HepG2 (cell line): ENCODE results near the gene LUZP2. TPM values are rescaled to one million over a fixed set of nuclear protein-coding genes. Genes with fewer than 3 reads are reported as not detected.

Source experiments
- ATAC-seq: fragments of 200-7000 bp; cut with Tn5 transposase; 3 replicates; pipeline ENCODE4 v1.9.1; 2020; ENCODE audit warnings: mild to moderate bottlenecking, moderate library complexity
- BruUV-seq: library from RNA; stranded (reverse); fragments of 400-500 nt; replicated peaks from 2 replicates; lab custom pipeline; 2021; lab: Mats Ljungman, UMichigan
- CTCF ChIA-PET: fragments of 300-600 bp; formaldehyde crosslinking; extraction: SDS; loops from one replicate; lab custom pipeline; 2021; ENCODE audit warnings: low total read pairs, inconsistent platforms, low intra/inter-chr PET ratio; lab: Yijun Ruan, JAX
- POLR2A ChIA-PET: fragments of 350-600 bp; sonication (Branson Sonifier 250); formaldehyde crosslinking; loops from one replicate; lab custom pipeline; 2020; ENCODE audit warnings: antibody characterized with exemption, inconsistent platforms; lab: Yijun Ruan, JAX
- DNase-seq: peaks from one replicate; pipeline ENCODE4 v3.0.0-alpha.2; 2015; ENCODE audit warnings: low spot score
- FAIRE-seq: peaks from 3 replicates; lab custom pipeline; 2011; peaks lifted over from hg19 to GRCh38; lab: Jason Lieb, UNC
- H2AFZ ChIP-seq: one replicate; pipeline ENCODE4 v1.6.1; 2011; ENCODE audit warnings: low read length, inconsistent platforms
- H3K27ac ChIP-seq: fragments of 300-600 bp; 3 replicates; pipeline ENCODE4 v1.8.0; 2011; ENCODE audit warnings: mixed run types, mild to moderate bottlenecking, mixed read lengths, low read length, inconsistent platforms; ENCODE audit not compliant: insufficient read depth; ENCODE audit errors: extremely low read length
- H3K27me3 ChIP-seq, 2 experiments: fragments of 200-600 bp in 1 of 2; 2 replicates in 1 of 2; 3 replicates in 1 of 2; pipeline versions ENCODE4 v1.6.0 to v1.8.0; 2011; ENCODE audit warnings: low read length in 2 of 2, mild to moderate bottlenecking in 2 of 2, moderate library complexity in 2 of 2, inconsistent platforms in 1 of 2; ENCODE audit not compliant: insufficient read depth in 2 of 2, control insufficient read depth in 1 of 2
- H3K36me3 ChIP-seq, 2 experiments: fragments of 200-600 bp in 1 of 2; replicated peaks in 1 of 2; 2 replicates in 1 of 2; 3 replicates in 1 of 2; pipeline versions ENCODE4 v1.5.1 to v1.8.0; 2011; ENCODE audit warnings: low read length in 2 of 2, inconsistent platforms in 1 of 2; ENCODE audit not compliant: insufficient read depth in 2 of 2, control insufficient read depth in 1 of 2
- H3K4me1 ChIP-seq: 2 replicates; pipeline ENCODE4 v1.5.1; 2012; ENCODE audit warnings: low read length, inconsistent platforms; ENCODE audit not compliant: insufficient read depth
- H3K4me2 ChIP-seq: 2 replicates; pipeline ENCODE4 v1.6.0; 2011; ENCODE audit warnings: low read depth, low read length, inconsistent platforms
- H3K4me3 ChIP-seq, 3 experiments: fragments of 200-600 bp in 1 of 3; sonication (generic), shearing (Covaris generic) in 1 of 3; replicated peaks in 1 of 3; 2 replicates each; pipeline ENCODE4 v1.5.1; 2011 to 2016; ENCODE audit warnings: low read length in 3 of 3, inconsistent platforms in 2 of 3, low read depth in 2 of 3, mild to moderate bottlenecking in 2 of 3, control low read depth in 1 of 3, mixed read lengths in 1 of 3; ENCODE audit not compliant: insufficient read depth in 1 of 3
- H3K79me2 ChIP-seq: one replicate; pipeline ENCODE4 v1.6.1; 2011; ENCODE audit warnings: low read length, inconsistent platforms; ENCODE audit not compliant: insufficient read depth
- H3K9ac ChIP-seq: 2 replicates; pipeline ENCODE4 v1.6.0; 2011; ENCODE audit warnings: mild to moderate bottlenecking, low read depth, low read length, inconsistent platforms; ENCODE audit not compliant: insufficient read depth
- H3K9me3 ChIP-seq: 2 replicates; pipeline ENCODE4 v1.5.1; 2012; ENCODE audit warnings: mild to moderate bottlenecking, low read length
- H4K20me1 ChIP-seq: 2 replicates; pipeline ENCODE4 v1.6.0; 2011; ENCODE audit warnings: inconsistent platforms, mild to moderate bottlenecking, low read length, moderate library complexity; ENCODE audit not compliant: insufficient read depth
- ADNP ChIP-seq: sonication (generic); formaldehyde crosslinking; IDR thresholded peaks from 2 replicates; pipeline ENCODE4 v1.4.0; 2020; ENCODE audit warnings: missing genetic modification reagents
- FOXA1 ChIP-seq, 2 experiments: fragments of 450-650 bp in 1 of 2; sonication (generic) in 1 of 2; formaldehyde crosslinking in 1 of 2; IDR thresholded peaks; 2 replicates each; pipeline versions ENCODE4 v1.4.0 to v1.6.1; 2016 to 2020; ENCODE audit warnings: missing genetic modification reagents in 1 of 2
- FOXK1 ChIP-seq: sonication (generic); formaldehyde crosslinking; IDR thresholded peaks from 2 replicates; pipeline ENCODE4 v1.4.0; 2020; ENCODE audit warnings: low read depth, missing genetic modification reagents, borderline replicate concordance
- IKZF4 ChIP-seq: sonication (generic); formaldehyde crosslinking; IDR thresholded peaks from 2 replicates; pipeline ENCODE4 v1.5.1; 2020; ENCODE audit warnings: borderline replicate concordance, mild to moderate bottlenecking, low read depth, missing genetic modification reagents; ENCODE audit errors: not compliant biosample characterization
- KLF9 ChIP-seq: IDR thresholded peaks from 2 replicates; pipeline ENCODE4 v1.6.1; 2016; ENCODE audit warnings: low read depth
- SOX5 ChIP-seq: IDR thresholded peaks from 2 replicates; pipeline ENCODE4 v1.6.1; 2016; ENCODE audit warnings: borderline replicate concordance
- ZFP36 ChIP-seq: fragments of 150-350 bp; IDR thresholded peaks from 2 replicates; pipeline ENCODE4 v1.6.1; 2018; ENCODE audit warnings: borderline replicate concordance, low read length, low read depth; ENCODE audit not compliant: partially characterized antibody
- ZNF12 ChIP-seq: sonication (generic); formaldehyde crosslinking; IDR thresholded peaks from 2 replicates; pipeline ENCODE4 v1.5.0; 2020; ENCODE audit warnings: missing genetic modification reagents
- ZNF326 ChIP-seq: sonication (generic); formaldehyde crosslinking; IDR thresholded peaks from 2 replicates; pipeline ENCODE4 v1.4.0; 2020; ENCODE audit warnings: missing genetic modification reagents, borderline replicate concordance
- ZNF558 ChIP-seq: sonication (generic); formaldehyde crosslinking; IDR thresholded peaks from 2 replicates; pipeline ENCODE4 v1.9.0; 2022; ENCODE audit warnings: mild to moderate bottlenecking, missing genetic modification reagents, borderline replicate concordance
- ZNF616 ChIP-seq: sonication (generic); formaldehyde crosslinking; IDR thresholded peaks from 2 replicates; pipeline ENCODE4 v1.5.0; 2020; ENCODE audit warnings: low read depth, mild to moderate bottlenecking, missing genetic modification reagents
- WGBS: methylation state at CpG from one replicate; pipeline ENCODE4 v1.1.6; 2017; ENCODE audit warnings: low lambda C conversion rate; 5-methylcytosine and 5-hydroxymethylcytosine counted together
- in situ Hi-C: cut with HindIII; loops from 2 replicates; pipeline ENCODE4 v1.10.0; 2017; ENCODE audit warnings: low pct_unique_long_range_greater_than_20kb; ENCODE audit not compliant: extremely low pct_ligation_motif_present
- intact Hi-C: fragments of 100-400 bp; cut with micrococcal nuclease; formaldehyde crosslinking; loops from one replicate; pipeline ENCODE4 v1.10.0; 2022; ENCODE audit not compliant: unreplicated experiment
- polyA plus RNA-seq, 8 experiments: library from polyadenylated mRNA; depleted of rRNA in 3 of 8; stranded (reverse) in 7 of 8; unstranded in 1 of 8; fragments of >200 nt; fragmentation: Illumina TruSeq in 4 of 8; extraction: Trizol in 4 of 8; gene quantifications; 2 replicates each; pipeline versions ENCODE4 v1.2.1 to v1.2.3, GENCODE V29; 2011 to 2016; ENCODE audit warnings: low read depth in 4 of 8, missing spikeins in 1 of 8, mixed read lengths in 1 of 8; ENCODE audit not compliant: insufficient read depth in 1 of 8
- total RNA-seq, 5 experiments: library from RNA; depleted of rRNA; stranded (reverse); fragments of >200 nt; fragmentation: Illumina TruSeq; extraction: Trizol; gene quantifications; 2 replicates each; pipeline ENCODE4 v1.2.3, GENCODE V29; 2016; ENCODE audit warnings: low read depth in 1 of 5
- TF ChIP-seq, protein P1 (sequence below): sonication (generic); formaldehyde crosslinking; IDR thresholded peaks from 2 replicates; pipeline ENCODE4 v1.4.0; 2020; ENCODE audit warnings: mild to moderate bottlenecking, missing genetic modification reagents, borderline replicate concordance
- TF ChIP-seq, protein P2 (sequence below): IDR thresholded peaks from 2 replicates; pipeline ENCODE4 v1.6.1; 2016; ENCODE audit warnings: mild to moderate bottlenecking
- TF ChIP-seq, protein P3 (sequence below): sonication (generic); formaldehyde crosslinking; IDR thresholded peaks from 2 replicates; pipeline ENCODE4 v1.5.0; 2020; ENCODE audit warnings: missing genetic modification reagents, mild to moderate bottlenecking, borderline replicate concordance
- TF ChIP-seq, protein P4 (sequence below): sonication (generic); formaldehyde crosslinking; IDR thresholded peaks from 2 replicates; pipeline ENCODE4 v1.4.0; 2020; ENCODE audit warnings: mild to moderate bottlenecking, missing genetic modification reagents

LUZP2 gene
- total and polyA plus RNA-seq, 2 of the 13 experiments (the other 11 are each of a cell fraction or from before 2014, with no cell fraction given): not detected

DNA sequence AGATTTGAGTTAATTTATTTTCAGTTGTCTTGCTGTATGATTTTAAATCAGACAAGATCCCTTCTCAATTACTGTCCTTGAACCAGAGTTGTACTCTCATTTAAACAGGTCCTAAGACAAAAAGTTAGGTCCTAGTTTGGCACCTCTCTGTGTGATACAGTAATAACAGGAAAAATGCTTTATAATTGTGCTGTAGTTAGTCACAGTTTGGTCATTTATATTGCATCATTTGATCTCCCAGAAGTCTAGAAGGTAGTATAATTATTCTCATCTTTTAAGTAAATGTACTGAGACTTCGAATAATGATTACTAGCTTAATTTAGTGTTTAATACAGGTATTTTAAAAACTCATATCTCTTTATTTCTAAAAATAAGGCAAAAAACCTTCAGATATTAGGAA is 18.1 kb upstream of the LUZP2 start:
- Histone ChIP-seq H3K9ac (no peak overlapping the region), H3K4me2 (no peak overlapping the region), H3K4me3 (no peak overlapping the region), H3K27me3 (no peaks in the 10 kb centered on the region; a peak in 1 of 5 replicates), H3K27ac (no peak overlapping the region), H3K4me1 (no peaks in the 10 kb centered on the region), H3K9me3 (0 out of 2 replicates have a peak, but pooled peaks cover 5% of the 10 kb centered on the region), H2AFZ (no peak overlapping the region), H3K79me2 (no peaks in the 10 kb centered on the region), H3K36me3 (no peaks in the 10 kb centered on the region), H4K20me1 (no peaks in the 10 kb centered on the region)
- 0% methylated on average over 1 of the region's 1 CpG for WGBS
- no TSS peak for BruUV-seq
- FAIRE-seq: no peak
- CTCF ChIA-PET: no interaction called here
- DNase-seq: no peak
- POLR2A ChIA-PET: no interaction called here
- in situ Hi-C loops: no loop called here
- ATAC-seq: no peak
- intact Hi-C loops: no loop called here
- TF ChIP-seq IKZF4 (CRISPR knock-in tag): no peak
- no peak for TF ChIP-seq ZNF616 (CRISPR knock-in tag)
- no peak for TF ChIP-seq ZNF12 (CRISPR knock-in tag)
- no peak for TF ChIP-seq ADNP (CRISPR knock-in tag)
- TF ChIP-seq, protein P1, sequence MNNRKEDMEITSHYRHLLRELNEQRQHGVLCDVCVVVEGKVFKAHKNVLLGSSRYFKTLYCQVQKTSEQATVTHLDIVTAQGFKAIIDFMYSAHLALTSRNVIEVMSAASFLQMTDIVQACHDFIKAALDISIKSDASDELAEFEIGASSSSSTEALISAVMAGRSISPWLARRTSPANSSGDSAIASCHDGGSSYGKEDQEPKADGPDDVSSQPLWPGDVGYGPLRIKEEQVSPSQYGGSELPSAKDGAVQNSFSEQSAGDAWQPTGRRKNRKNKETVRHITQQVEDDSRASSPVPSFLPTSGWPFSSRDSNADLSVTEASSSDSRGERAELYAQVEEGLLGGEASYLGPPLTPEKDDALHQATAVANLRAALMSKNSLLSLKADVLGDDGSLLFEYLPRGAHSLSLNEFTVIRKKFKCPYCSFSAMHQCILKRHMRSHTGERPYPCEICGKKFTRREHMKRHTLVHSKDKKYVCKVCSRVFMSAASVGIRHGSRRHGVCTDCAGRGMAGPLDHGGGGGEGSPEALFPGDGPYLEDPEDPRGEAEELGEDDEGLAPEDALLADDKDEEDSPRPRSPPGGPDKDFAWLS (CRISPR knock-in tag): no peak
- TF ChIP-seq, protein P2, sequence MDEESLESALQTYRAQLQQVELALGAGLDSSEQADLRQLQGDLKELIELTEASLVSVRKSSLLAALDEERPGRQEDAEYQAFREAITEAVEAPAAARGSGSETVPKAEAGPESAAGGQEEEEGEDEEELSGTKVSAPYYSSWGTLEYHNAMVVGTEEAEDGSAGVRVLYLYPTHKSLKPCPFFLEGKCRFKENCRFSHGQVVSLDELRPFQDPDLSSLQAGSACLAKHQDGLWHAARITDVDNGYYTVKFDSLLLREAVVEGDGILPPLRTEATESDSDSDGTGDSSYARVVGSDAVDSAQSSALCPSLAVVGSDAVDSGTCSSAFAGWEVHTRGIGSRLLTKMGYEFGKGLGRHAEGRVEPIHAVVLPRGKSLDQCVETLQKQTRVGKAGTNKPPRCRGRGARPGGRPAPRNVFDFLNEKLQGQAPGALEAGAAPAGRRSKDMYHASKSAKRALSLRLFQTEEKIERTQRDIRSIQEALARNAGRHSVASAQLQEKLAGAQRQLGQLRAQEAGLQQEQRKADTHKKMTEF (CRISPR knock-in tag): no peak
- TF ChIP-seq, protein P3, sequence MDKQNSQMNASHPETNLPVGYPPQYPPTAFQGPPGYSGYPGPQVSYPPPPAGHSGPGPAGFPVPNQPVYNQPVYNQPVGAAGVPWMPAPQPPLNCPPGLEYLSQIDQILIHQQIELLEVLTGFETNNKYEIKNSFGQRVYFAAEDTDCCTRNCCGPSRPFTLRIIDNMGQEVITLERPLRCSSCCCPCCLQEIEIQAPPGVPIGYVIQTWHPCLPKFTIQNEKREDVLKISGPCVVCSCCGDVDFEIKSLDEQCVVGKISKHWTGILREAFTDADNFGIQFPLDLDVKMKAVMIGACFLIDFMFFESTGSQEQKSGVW (CRISPR knock-in tag): no peak
- TF ChIP-seq ZFP36: no peak
- TF ChIP-seq FOXK1 (CRISPR knock-in tag): no peak
- TF ChIP-seq, protein P4, sequence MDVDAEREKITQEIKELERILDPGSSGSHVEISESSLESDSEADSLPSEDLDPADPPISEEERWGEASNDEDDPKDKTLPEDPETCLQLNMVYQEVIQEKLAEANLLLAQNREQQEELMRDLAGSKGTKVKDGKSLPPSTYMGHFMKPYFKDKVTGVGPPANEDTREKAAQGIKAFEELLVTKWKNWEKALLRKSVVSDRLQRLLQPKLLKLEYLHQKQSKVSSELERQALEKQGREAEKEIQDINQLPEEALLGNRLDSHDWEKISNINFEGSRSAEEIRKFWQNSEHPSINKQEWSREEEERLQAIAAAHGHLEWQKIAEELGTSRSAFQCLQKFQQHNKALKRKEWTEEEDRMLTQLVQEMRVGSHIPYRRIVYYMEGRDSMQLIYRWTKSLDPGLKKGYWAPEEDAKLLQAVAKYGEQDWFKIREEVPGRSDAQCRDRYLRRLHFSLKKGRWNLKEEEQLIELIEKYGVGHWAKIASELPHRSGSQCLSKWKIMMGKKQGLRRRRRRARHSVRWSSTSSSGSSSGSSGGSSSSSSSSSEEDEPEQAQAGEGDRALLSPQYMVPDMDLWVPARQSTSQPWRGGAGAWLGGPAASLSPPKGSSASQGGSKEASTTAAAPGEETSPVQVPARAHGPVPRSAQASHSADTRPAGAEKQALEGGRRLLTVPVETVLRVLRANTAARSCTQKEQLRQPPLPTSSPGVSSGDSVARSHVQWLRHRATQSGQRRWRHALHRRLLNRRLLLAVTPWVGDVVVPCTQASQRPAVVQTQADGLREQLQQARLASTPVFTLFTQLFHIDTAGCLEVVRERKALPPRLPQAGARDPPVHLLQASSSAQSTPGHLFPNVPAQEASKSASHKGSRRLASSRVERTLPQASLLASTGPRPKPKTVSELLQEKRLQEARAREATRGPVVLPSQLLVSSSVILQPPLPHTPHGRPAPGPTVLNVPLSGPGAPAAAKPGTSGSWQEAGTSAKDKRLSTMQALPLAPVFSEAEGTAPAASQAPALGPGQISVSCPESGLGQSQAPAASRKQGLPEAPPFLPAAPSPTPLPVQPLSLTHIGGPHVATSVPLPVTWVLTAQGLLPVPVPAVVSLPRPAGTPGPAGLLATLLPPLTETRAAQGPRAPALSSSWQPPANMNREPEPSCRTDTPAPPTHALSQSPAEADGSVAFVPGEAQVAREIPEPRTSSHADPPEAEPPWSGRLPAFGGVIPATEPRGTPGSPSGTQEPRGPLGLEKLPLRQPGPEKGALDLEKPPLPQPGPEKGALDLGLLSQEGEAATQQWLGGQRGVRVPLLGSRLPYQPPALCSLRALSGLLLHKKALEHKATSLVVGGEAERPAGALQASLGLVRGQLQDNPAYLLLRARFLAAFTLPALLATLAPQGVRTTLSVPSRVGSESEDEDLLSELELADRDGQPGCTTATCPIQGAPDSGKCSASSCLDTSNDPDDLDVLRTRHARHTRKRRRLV (CRISPR knock-in tag): no peak
- TF ChIP-seq SOX5 (CRISPR knock-in tag): no peak
- no peak for TF ChIP-seq KLF9 (CRISPR knock-in tag)
- no peak for TF ChIP-seq ZNF558 (CRISPR knock-in tag)
- TF ChIP-seq ZNF326: no peak
- no peak for TF ChIP-seq FOXA1 (IDR thresholded peaks at IDR 0.05)
- no peak for TF ChIP-seq FOXA1 (CRISPR knock-in tag; IDR thresholded peaks at IDR 0.05)
